CD14-positive monocyte (primary cell): Measurements from ENCODE around the gene KDM7A. TPM values are rescaled to one million over a fixed set of nuclear protein-coding genes. Genes with fewer than 3 reads are reported as not detected.
A peak's percentile ranks its signal among the peaks of the same experiment; 100 is the strongest.

Experiments
- DNase-seq, 3 donors: peaks; one replicate each; pipeline ENCODE4 v3.0.0-alpha.2; 2011 to 2022
- H2AFZ ChIP-seq: 2 replicates; pipeline ENCODE4 v1.6.0; 2012; ENCODE audit warnings: mild to moderate bottlenecking, low read depth, low read length, inconsistent platforms; ENCODE audit not compliant: insufficient read depth, poor library complexity, severe bottlenecking
- H3K27ac ChIP-seq, 2 donors: 1 replicate in 1 of 2; 2 replicates in 1 of 2; pipeline ENCODE4 v1.5.1; 2012 to 2013; ENCODE audit warnings: low read length in 2 of 2, control low read depth in 1 of 2, inconsistent platforms in 1 of 2, low read depth in 1 of 2, mild to moderate bottlenecking in 1 of 2
- H3K27me3 ChIP-seq, 2 donors: one replicate each; pipeline versions ENCODE4 v1.6.0 to v1.6.1; 2011 to 2013; ENCODE audit warnings: low read length in 2 of 2; ENCODE audit not compliant: control insufficient read depth in 2 of 2, insufficient read depth in 2 of 2
- H3K36me3 ChIP-seq, 2 donors: replicated peaks in 1 of 2; 1 replicate in 1 of 2; 2 replicates in 1 of 2; pipeline versions ENCODE4 v1.5.1 to v1.6.1; 2012 to 2013; ENCODE audit warnings: low read length in 2 of 2, control low read depth in 1 of 2, inconsistent platforms in 1 of 2, mild to moderate bottlenecking in 1 of 2; ENCODE audit not compliant: insufficient read depth in 2 of 2, control insufficient read depth in 1 of 2
- H3K4me1 ChIP-seq, 2 donors: 1 replicate in 1 of 2; 2 replicates in 1 of 2; pipeline versions ENCODE4 v1.5.1 to v1.6.1; 2012 to 2013; ENCODE audit warnings: low read length in 2 of 2, control low read depth in 1 of 2, inconsistent platforms in 1 of 2, mild to moderate bottlenecking in 1 of 2, moderate library complexity in 1 of 2; ENCODE audit not compliant: insufficient read depth in 2 of 2, control insufficient read depth in 1 of 2
- H3K4me2 ChIP-seq: replicated peaks from 2 replicates; pipeline ENCODE3; 2012; ENCODE audit warnings: low read length, moderate library complexity, mild to moderate bottlenecking; ENCODE audit not compliant: poor library complexity, severe bottlenecking; ENCODE audit errors: extremely low read depth
- H3K4me3 ChIP-seq, 3 experiments: fragments of 200-600 bp in 1 of 3; sonication (generic) in 1 of 3; replicated peaks in 1 of 3; 1 replicate in 2 of 3; 2 replicates in 1 of 3; pipeline ENCODE4 v1.5.1; 2011 to 2013; ENCODE audit warnings: low read length in 3 of 3, mild to moderate bottlenecking in 3 of 3, control low read depth in 2 of 3, low read depth in 2 of 3, inconsistent platforms in 1 of 3, moderate library complexity in 1 of 3
- H3K79me2 ChIP-seq: 2 replicates; pipeline ENCODE4 v1.6.0; 2012; ENCODE audit warnings: mild to moderate bottlenecking, control low read depth, inconsistent platforms, low read length, moderate library complexity; ENCODE audit not compliant: insufficient read depth
- H3K9ac ChIP-seq: 2 replicates; pipeline ENCODE4 v1.6.0; 2017; ENCODE audit warnings: low read length, mild to moderate bottlenecking; ENCODE audit not compliant: insufficient read depth, poor library complexity, severe bottlenecking
- H3K9me3 ChIP-seq, 2 donors: replicated peaks in 1 of 2; 1 replicate in 1 of 2; 2 replicates in 1 of 2; pipeline versions ENCODE4 v1.5.1 to v1.6.1; 2012 to 2013; ENCODE audit warnings: low read length in 2 of 2, control low read depth in 1 of 2; ENCODE audit not compliant: control insufficient read depth in 1 of 2, insufficient read depth in 1 of 2
- H4K20me1 ChIP-seq: 2 replicates; pipeline ENCODE4 v1.6.0; 2012; ENCODE audit warnings: mild to moderate bottlenecking, low read length, control low read depth, moderate library complexity; ENCODE audit not compliant: insufficient read depth
- H3K27ac Mint-ChIP-seq, 7 donors: one replicate each; pipeline ENCODE4 v1.8.0; 2020; ENCODE audit warnings: mild to moderate bottlenecking in 7 of 7, mixed read lengths in 7 of 7, moderate library complexity in 6 of 7, inconsistent platforms in 2 of 7
- H3K27me3 Mint-ChIP-seq, 3 donors: one replicate each; pipeline ENCODE4 v1.8.0; 2021 to 2022; ENCODE audit warnings: low read depth in 3 of 3, mild to moderate bottlenecking in 3 of 3, mixed read lengths in 3 of 3, moderate library complexity in 3 of 3, inconsistent platforms in 1 of 3
- H3K36me3 Mint-ChIP-seq, 2 donors: one replicate each; pipeline ENCODE4 v1.8.0; 2020; ENCODE audit warnings: mixed read lengths in 2 of 2, inconsistent platforms in 1 of 2, mild to moderate bottlenecking in 1 of 2
- H3K4me1 Mint-ChIP-seq: one replicate; pipeline ENCODE4 v1.8.0; 2020; ENCODE audit warnings: mild to moderate bottlenecking, mixed read lengths
- H3K4me3 Mint-ChIP-seq, 2 donors: one replicate each; pipeline ENCODE4 v1.8.0; 2020; ENCODE audit warnings: mild to moderate bottlenecking in 2 of 2, mixed read lengths in 2 of 2, moderate library complexity in 1 of 2
- H3K9me3 Mint-ChIP-seq, 7 donors: one replicate each; pipeline ENCODE4 v1.8.0; 2020 to 2022; ENCODE audit warnings: mixed read lengths in 7 of 7, mild to moderate bottlenecking in 6 of 7, moderate library complexity in 6 of 7, inconsistent platforms in 2 of 7
- WGBS: methylation state at CpG from one replicate; pipeline ENCODE4 v1.1.5; 2013; ENCODE audit warnings: missing lambda C conversion rate; ENCODE audit not compliant: insufficient coverage; 5-methylcytosine and 5-hydroxymethylcytosine counted together
- intact Hi-C, 2 donors: fragments of 100-400 bp; cut with micrococcal nuclease; formaldehyde crosslinking; loops; one replicate each; pipeline versions ENCODE4 v1.15.0 to v1.15.1; 2023
- polyA plus RNA-seq, 3 donors: library from polyadenylated mRNA; depleted of rRNA in 1 of 3; unstranded in 2 of 3; stranded (reverse) in 1 of 3; fragments of 300-500 nt in 2 of 3; fragments of >200 nt in 1 of 3; fragmentation: Illumina TruSeq in 2 of 3; gene quantifications; 1 replicate in 2 of 3; 2 replicates in 1 of 3; pipeline ENCODE4 v1.2.3, GENCODE V29; 2012 to 2021
- TF ChIP-seq, protein P1 (sequence below): fragments of 200-600 bp; IDR thresholded peaks from one replicate; pipeline ENCODE4 v1.8.0; 2022; ENCODE audit warnings: antibody characterized with exemption, mild to moderate bottlenecking

The KDM7A gene
- polyA plus RNA-seq, 3 donors, result 4.9 to 37.9 (median 7.9) TPM

DNA sequence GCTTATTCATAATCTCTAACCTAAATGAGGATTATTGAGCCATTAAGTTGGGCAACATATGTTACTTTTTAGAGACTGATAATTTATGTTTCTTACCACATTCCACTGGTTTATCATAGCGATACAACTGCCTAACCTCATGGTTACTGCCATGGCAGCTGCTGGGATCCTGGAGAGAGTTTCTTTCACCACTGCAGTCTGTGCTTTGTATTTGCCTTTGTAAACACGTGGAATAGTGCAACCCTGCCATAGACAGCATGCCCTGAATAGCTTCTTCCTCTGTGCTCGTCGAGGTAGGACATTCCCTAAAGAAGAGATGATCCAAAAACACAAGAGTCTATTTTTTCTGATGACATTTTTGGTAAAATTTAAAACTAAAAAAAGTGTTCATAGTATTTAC lies 80.3 kb downstream of the KDM7A start:
- intact Hi-C loops, result no loop called here
- WGBS, result no CpG with 5 or more reads among the region's 4 CpGs
- TF ChIP-seq, protein P1, sequence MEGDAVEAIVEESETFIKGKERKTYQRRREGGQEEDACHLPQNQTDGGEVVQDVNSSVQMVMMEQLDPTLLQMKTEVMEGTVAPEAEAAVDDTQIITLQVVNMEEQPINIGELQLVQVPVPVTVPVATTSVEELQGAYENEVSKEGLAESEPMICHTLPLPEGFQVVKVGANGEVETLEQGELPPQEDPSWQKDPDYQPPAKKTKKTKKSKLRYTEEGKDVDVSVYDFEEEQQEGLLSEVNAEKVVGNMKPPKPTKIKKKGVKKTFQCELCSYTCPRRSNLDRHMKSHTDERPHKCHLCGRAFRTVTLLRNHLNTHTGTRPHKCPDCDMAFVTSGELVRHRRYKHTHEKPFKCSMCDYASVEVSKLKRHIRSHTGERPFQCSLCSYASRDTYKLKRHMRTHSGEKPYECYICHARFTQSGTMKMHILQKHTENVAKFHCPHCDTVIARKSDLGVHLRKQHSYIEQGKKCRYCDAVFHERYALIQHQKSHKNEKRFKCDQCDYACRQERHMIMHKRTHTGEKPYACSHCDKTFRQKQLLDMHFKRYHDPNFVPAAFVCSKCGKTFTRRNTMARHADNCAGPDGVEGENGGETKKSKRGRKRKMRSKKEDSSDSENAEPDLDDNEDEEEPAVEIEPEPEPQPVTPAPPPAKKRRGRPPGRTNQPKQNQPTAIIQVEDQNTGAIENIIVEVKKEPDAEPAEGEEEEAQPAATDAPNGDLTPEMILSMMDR, result no peak
- Histone ChIP-seq H3K9me3 (no peaks in the 10 kb centered on the region), H3K27ac (no peak overlapping the region), H4K20me1 (peaks cover 94% of the 10 kb centered on the region), H2AFZ (no peak overlapping the region), H3K4me2 (no peak overlapping the region), H3K4me3 (no peak overlapping the region), H3K36me3 (peaks cover 97% of the 10 kb centered on the region in 2 donors), H3K9ac (no peak overlapping the region), H3K4me1 (no peaks in the 10 kb centered on the region), H3K79me2 (no peaks in the 10 kb centered on the region), H3K27me3 (no peaks in the 10 kb centered on the region)
- H3K27ac Mint-ChIP-seq, result no peak overlapping the region
- no peak for DNase-seq
- H3K4me1 Mint-ChIP-seq, result no peaks in the 10 kb centered on the region
- H3K4me3 Mint-ChIP-seq, result no peak overlapping the region
- no peaks in the 10 kb centered on the region for H3K9me3 Mint-ChIP-seq
- H3K27me3 Mint-ChIP-seq, result no peaks in the 10 kb centered on the region
- peaks cover 94 to 98% of the 10 kb centered on the region in 2 donors for H3K36me3 Mint-ChIP-seq

DNA sequence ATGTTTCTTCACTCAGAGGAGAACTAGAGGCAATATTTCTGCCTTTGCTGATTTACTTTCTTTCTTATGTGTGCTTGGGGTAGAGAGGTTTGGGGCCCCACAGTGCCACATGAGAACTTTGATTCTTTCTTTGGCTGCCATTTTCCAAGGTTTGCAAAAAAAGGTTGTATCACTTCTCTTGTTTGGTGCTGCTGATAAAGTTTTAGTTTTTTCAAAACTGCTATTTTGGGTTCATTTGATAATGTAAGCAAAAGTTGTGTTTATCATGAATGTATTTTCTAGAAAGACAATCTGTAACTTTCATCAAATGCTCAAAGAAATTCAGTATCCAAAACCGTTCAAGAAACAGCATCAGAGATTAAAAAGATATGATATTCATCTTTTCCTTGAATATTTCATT lies 83.4 kb downstream of the KDM7A start:
- H3K9ac ChIP-seq, result no peak overlapping the region
- Mint-ChIP-seq H3K27ac (peak overlapping the region in 1 of 7 donors; percentile 11), H3K36me3 (peaks cover 93 to 94% of the 10 kb centered on the region in 2 donors), H3K9me3 (no peaks in the 10 kb centered on the region), H3K4me1 (peaks cover 2% of the 10 kb centered on the region), H3K27me3 (no peaks in the 10 kb centered on the region), H3K4me3 (no peak overlapping the region)
- H2AFZ ChIP-seq, result no peak overlapping the region
- no peaks in the 10 kb centered on the region for H3K79me2 ChIP-seq
- DNase-seq, result no peak
- H3K4me3 ChIP-seq, result no peak overlapping the region
- no peak overlapping the region for H3K27ac ChIP-seq
- peaks cover 92% of the 10 kb centered on the region for H4K20me1 ChIP-seq
- peaks cover 99 to 100% of the 10 kb centered on the region in 2 donors for H3K36me3 ChIP-seq
- TF ChIP-seq, protein P1, result no peak
- H3K4me2 ChIP-seq, result no peak overlapping the region
- intact Hi-C loops, result no loop called here
- no peaks in the 10 kb centered on the region for H3K4me1 ChIP-seq
- no CpG with 5 or more reads among the region's 1 CpG for WGBS
- no peaks in the 10 kb centered on the region for H3K27me3 ChIP-seq
- no peaks in the 10 kb centered on the region for H3K9me3 ChIP-seq
